Measurements from ENCODE around the gene FXYD5.

GRCh38 chr19:35206379-35206778, 51.8 kb downstream of the FXYD5 start:
- TF ChIP-seq CTCF (IDR thresholded peaks at IDR 0.05; ENCODE audit: low read length) (no peak), EZH2 (IDR thresholded peaks at IDR 0.05; ENCODE audit: borderline replicate concordance, low read length) (no peak)

All from OCI-LY1 (cell line).